NCI-H748 (cell line): ENCODE measurements around the gene TMEM126B.
"Not testable (repeated sequence)": the region's sequence is repeated elsewhere in the genome, so short reads cannot be mapped to it uniquely, and the experiment has no call there.

ENCODE experiments used
- DNase-seq: peaks from one replicate; lab custom pipeline; 2025; ENCODE audit not compliant: unreplicated experiment; lab: John Stamatoyannopoulos, UW

The TMEM126B gene

DNA sequence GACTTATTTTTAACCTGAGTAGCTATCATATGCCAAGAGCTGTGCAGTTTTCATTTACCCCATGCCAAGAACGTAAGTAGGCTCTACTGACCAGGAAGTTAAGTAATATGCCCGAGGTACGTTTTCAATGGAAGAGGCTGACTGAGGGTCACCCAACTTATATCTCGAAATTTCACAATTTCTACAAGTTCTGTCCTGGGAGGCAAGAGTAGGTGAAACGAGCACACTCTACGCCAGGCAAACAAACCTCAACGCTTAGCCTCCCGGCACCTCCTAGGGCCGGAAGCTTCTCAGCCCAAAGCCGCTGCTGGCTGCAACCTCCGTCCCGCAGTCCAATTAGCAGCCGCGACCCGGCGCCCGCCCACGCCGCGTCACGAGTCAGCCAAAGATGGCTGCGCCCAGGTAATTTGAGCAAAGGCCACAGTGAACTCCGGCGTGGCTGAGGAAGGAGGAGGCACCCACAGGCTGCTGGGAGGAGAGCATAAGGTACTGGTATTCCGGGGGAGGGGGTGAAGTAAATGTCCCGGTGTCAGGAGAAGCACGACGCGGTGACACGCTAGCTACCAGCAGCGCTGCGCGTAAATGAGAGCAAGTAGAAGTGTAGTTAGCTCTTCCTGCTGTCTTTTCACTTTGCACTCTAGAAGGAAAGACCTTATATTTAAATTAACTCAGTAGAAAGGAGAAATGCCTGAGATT lies 19.4 kb downstream of the TMEM126B start, which contains the start of gene TMEM126A:
Gene TMEM126A, plus strand, starts transcription at position 364 of the 696 bp plus-strand sequence. CDS start 2,289 bp downstream, outside the sequence.
- peak; percentile 89 for DNase-seq

DNA sequence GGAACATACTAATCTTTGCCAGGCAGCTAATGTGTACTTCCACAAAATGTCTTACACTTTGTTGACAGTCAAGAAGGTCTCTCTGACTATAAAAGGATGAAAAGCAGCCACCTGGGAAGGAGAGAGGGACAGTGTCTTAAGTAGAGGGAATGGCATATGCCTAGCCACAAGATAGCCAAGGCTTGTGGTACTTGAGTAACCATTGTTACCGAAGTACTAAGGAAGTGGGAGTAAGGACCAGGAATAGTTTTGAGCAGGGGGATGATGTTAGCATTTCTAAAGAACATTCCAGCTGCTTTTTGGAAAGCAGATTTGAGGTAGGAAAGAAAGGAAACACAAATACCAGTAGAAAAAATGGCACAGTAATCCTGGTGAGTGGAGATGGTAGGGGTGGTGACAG lies 22.7 kb downstream of the TMEM126B start:
- DNase-seq, result no peak

DNA sequence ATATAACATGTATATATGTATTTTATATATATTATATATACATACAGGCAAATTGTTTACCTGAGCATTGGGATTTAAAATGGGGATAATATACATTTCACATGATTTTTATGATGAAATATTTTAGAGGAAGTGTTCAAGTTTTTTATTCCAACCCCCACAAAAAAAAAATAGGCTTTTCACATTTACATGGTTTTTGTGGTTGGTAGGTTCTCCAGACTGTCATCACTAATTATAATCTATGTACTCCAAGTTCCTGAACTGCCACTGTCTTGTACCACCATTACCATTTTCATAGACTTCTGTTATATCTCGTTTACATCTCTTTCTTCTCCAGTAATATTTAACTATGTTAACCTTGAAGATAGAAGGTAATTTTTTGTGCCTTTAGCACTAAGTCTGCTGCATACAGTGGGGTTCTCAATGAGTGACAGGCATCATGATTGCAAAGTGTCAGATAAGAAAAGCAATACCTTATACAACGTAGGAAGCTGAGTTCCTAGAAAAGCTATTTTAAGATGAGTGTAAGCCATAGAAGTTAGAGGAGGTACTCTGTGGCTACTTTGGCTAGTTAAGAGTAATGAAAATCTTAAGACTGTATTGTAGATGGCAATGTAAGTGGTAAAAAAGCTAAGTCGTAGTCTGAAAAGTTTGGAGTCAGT lies 24.5 kb downstream of the TMEM126B start:
- no peak for DNase-seq

DNA sequence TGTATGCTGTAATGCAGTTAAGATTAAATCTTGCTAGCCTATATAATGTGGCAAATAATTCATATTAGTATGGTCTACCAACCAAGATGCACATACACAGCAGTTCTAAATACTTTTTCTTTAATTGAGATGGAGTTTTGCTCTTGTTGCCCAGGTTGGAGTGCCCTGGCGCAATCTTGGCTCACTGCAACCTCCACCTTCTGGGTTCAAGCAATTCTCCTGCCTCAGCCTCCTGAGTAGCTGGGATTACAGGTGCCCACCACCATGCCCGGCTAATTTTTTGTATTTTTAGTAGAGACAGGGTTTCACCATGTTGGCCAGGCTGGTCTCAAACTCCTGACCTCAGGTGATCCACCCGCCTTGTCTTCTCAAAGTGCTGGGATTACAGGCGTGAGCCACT lies 25.9 kb downstream of the TMEM126B start:
- not testable (repeated sequence) for DNase-seq

DNA sequence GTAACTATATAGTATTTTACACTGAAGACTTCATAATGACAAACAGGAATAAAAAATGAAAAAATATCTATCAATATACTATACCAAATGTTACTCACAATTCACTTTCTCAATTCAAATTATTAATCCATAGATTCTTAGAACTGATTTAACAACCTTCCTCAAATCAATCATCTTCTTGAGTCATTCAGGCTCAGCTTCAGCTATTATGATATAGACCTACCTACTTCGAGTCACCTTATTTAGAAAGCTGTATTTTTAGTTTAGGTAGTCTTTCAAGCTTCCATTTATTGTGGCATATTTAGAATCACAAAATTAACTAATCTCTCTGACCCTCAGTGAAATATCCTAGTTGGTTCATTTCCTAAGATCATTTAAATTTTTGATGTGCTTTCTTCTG lies 28.4 kb downstream of the TMEM126B start:
- no peak for DNase-seq

DNA sequence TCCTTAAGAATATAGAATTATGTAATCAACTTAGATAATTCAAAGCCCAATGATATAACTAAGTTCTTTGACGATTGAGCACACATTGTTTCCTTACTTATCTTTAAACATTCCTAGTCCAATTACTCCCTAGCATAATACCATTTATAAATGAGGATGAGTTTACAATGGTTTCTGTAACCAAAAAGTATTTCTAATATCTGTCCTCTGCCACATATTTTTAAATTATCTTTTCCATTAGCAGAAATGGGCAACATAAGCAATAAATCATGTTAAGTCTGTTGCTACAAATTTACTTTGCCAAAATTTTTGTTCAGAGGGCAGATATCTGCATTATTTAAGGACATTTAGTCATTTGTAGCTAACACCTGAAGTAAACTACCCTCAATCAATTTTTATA lies 29.8 kb downstream of the TMEM126B start:
- no peak for DNase-seq

DNA sequence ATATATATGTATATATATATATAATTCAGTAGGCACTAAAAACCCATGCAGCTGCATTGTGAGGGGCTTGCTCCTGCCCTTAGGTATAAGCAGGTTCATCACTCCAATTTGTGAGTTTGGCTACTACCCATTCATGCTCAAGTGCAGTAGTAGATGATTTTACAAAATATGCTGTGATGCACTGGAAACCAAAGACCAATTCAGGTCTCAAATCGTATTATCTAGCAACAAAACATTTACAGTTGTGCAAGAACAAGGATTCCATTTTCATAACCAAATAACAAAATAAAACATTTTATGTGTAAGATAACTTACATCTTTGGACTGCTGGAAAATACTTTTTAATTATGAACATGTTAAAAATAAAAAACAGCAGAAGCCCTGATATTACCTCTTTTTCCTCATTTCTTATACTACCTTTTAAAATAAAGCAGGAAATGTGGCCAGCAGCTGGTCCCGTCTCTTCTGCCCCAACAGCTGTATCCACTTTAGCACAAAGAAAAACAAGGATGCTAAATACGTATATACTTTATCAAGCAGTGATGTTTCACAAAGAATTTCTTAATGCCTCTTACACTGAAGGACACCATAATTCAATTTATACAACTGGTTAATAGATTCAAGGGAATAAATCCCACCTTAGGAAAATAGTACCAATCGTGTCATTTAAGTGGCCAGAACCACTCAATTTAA lies 33.7 kb downstream of the TMEM126B start:
- DNase-seq, result no peak

DNA sequence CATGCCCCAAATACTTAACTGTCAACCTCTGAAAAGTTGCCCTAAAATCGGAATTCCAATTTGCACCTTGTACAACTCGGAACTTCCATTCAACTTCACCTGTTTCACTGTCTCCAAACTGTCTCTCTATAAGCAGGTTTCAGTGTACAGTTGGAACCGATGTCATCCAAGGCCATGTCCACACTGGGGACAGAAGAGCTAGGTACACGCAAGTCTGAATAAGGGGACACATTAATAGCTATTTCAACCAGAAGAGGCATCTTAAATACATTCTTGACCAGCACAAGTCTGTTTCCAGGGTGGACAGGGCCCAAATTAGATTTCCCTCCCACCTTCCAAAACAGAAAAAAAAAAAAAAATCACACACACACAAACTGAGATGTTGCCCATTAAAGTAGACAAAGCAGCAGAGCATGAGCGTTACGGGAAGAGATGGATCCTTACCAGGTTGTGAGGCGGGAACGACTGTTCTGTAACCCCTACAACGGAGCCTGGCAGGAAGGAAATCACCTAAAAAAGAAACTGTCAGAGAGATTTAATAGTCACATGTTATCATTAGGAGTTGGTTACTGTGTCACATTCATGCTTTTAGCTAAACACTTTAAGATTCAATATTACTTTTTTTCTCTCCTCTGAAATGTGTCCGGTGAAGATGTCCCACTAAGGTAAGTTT lies 34.8 kb downstream of the TMEM126B start:
- peak; percentile 8 for DNase-seq

DNA sequence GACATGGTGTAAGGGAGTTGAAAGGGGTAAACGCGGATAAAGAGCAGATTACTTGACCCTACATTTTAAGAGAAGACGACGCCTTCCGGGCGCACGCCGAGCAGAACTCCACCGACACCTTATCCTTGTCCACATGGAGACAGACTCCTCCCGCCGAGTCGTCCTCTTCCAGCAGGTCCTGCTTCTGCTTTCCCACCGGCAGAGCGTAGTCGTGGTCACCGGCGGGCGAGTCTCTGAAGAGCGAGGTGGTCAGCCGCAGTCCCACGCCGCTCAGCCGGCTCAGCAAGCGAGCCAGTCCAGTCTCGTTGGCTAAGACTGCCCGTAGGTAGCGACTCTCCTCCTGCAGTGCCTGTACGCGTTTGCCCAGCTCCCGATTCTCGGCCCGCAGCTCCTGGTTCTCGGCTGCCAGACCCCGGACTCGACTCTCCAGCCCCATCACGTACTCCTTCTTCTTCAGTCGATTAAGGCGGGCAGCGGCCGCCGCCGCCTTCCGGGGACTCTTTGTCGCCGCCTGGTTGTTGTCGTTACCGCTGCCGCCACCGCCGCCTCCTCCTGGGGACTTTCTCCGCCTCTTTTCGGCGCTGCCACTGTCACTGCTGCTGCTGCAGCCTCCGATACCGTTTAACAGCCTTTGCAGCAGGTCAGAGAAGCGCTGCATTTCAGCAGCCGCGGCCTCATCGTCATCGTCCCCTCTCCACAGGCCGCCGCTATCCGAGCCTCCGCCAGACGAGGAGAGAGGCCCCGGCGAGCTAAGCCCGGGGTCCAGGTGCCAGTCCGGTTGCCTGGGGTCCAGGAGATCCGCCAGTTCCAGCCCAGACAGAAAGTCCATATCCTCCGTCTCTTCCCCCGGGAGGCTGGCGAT lies 35.6 kb downstream of the TMEM126B start:
- DNase-seq, result peak; percentile 72

DNA sequence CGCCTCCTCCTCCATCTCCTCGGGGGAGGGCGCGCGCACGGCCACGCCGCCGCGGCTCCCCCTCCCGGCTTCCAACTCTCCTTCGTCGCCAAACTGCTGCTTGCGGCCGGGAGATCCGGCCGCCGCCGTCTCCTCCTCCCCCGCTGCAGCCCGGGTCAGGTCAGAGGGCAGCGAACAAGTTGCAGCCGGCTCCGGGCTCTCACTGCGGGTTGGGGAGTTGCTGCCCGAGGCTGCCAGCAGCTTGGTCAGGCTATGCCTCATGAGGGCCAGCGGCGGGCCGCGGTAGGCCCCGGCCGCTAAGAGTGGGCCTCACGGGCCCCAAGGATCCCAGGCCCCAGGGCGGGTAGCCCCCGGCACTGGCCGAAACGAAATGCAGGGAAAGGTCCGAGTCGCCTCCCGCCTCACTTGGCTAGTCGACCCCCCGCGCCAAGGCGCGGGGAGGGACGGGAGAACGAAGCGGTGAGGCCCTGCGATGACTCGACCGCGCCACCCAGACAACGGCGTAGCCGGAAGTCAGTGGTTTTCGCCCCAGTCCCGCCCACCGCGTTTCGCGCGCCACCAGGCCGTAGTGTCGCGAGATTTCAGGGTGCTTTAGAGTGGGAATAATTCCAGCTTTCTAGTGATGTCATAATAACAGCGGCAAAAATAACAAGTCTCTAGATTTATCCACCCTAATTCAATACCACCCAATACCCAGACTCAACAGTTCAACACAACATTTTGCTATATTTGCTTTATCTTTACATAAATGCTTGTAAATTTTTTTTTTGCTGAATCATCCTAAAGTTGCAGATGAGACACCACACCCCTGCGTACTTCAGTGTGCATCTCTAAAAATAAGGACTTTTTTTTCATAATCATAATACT lies 36.5 kb downstream of the TMEM126B start, which contains the start of gene CREBZF:
Gene CREBZF, minus strand, starts transcription at position 515 of the 867 bp plus-strand sequence. Its CDS starts 254 bp downstream, at position 261.
- peak; percentile 91 for DNase-seq

DNA sequence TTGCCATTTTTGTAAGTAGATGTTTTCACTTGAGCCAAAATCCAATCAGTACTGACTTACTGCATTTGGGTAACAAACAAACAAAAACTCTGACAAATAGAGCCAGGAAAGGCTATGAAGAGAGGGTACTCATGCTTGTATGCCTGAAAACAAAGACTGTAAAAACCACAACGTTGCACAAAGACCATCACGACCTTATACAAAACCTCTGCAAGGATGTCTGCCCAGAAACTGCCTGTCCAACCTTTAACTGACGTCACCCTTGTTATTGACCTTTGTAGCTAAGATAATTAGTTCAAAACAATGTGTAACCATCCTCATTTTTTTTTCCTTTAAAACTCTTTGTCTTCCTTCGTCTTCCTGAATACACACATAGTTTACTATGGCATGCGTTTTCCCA lies 37.3 kb downstream of the TMEM126B start:
- no peak for DNase-seq

DNA sequence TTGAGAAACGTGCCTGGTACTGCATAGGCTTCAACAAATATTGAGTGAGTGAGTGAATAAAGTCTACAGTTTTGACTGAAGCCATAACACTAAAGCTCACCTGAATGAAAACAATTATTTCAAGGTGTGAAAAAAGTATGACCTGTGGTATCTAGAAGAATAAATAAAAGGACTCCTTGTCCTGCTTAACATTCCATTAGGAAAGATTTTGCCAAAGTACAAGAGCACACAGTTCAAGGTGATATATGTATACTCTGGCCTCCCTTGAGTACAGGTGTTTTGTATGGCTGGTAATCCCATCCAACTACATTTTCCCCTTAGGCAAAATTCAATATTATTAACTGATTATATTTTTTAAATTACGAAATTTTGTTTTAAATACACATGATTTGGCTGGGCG lies 38.3 kb downstream of the TMEM126B start:
- no peak for DNase-seq

DNA sequence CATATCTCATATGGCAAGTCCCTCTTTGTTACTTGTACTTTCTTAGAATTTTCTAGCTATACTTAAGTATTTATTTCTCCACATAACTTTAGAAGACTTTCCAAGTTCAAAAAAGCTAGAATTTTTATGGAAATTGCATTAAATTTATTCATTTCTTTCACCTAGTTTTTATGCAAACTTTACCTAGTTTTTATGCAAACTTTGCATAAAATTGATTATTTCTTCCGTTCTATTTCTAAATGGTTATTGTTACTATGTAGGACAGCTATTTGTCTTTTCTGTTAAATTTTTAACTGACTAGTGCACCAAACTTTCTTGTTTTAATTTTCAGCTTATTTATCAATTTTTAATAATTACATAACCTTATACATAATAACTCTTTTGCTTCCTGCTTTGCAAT lies 39.8 kb downstream of the TMEM126B start:
- DNase-seq, result no peak

DNA sequence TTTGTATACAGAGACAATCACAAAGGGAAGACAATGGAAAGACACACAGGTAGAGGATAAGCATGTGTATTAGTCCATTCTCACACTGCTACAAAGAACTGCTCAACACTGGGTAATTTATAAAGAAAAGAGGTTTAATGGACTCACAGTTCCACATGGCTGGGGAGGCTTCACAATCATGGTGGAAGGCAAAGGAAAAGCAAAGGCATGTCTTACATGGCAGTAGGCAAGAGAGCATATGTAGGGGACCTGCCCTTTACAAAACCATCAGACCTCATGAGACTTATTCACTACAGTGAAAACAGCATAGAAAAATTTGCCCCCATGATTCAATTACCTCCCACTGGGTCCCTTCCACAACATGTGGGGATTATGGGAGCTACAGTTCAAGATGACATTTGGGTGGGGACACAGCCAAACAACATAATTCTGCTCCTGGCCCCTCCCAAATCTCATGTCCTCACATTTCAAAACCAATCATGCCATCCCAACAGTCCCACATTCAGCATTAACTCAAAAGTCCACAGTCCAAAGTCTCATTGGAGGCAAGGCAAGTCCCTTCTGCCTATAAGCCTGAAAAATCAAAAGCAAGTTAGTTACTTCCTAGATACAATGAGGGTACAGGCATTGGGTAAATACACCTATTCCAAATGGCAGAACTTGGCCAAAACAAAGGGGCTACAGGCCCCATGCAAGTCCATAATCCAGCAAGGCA lies 42.7 kb downstream of the TMEM126B start:
- not testable (repeated sequence) for DNase-seq

DNA sequence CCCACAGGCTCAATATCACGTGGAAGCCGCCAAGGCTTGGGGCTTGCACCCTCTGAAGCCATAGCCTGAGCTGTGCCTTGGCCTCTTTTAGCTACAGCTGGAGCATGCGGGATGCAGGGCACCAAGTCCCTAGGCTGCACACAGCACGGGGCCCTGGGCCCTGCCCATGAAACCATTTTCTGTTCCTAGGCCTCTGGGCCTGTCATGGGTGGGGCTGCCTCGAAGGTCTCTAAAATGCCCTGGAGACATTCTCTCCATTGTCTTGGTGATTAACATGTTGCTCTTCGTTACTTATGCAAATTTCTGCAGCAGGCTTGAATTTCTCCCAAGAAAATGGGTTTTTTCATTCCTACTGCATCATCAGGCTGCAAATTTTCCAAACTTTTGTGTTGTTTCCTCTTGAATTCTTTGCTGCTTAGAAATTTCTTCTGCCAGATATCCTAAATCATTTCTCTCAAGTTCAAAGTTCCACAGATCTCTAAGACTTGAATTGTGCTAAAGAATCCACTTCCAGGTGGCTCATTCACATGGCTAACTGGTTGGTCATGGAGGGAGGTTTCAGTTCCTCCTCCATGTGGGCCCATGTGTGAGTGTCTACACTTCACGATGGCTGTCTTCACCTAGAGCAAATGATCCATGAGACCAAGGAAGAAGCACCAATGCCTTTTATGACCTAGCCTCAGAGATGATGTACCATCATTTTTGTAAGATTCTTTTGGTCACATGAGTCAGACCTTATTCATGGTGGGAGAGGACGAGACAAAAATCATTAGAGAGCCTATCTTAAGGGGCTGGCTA lies 43.9 kb downstream of the TMEM126B start:
- DNase-seq, result no peak

DNA sequence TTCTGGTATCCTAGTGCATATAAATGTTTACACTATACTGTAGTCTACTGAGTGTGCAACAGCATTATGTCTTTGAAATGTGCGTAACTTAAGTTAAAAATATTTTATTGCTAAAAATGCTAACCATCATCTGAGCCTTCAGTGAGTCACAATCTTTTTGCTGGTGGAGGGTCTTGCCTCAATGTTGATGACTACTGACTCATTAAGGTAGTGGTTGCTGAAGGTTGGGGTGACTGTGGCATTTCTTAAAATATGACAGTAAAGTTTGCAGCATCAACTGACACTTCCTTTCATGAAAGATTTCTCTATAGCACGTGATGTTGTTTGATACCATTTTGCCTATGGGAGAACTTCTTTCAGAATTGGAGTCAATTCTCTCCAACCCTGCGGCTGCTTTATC lies 45.0 kb downstream of the TMEM126B start:
- no peak for DNase-seq

DNA sequence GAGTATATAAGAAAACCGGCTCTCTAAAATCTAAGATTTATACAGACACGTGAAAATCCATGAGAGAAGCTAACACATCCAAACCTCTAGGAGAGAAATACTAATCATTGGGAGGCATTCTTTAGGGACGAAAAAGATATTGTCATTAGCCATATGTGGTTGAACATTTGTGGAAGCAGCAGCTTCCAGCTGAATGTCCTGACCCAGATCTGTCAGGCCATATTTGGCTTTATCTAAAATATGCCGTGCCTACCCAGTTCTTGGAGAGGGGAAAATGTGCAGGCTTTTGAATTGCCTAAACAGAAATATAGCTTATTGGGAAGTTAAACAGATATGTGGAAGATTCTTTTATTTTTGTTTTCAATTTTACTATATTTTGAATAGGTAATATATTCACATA lies 51.2 kb downstream of the TMEM126B start:
- DNase-seq, result no peak

DNA sequence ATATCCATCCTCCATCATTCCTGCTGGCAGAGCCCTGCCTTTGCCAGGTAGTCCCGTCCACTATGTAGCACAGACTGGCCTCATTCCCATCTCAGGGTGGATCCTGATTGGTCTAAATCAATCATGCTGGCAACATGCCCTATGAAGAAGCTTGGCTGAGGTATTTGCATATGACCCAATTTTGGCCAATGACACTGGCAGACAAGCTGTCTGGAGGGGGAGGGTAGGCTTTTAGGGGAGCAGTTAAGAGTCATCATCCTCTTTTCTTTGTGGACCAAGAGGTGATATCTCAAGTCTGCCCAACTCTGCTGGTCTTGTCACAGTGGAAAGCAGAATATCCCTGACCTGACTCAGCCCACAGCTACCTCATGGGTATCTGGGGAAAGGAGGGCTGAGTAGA lies 52.5 kb downstream of the TMEM126B start:
- DNase-seq, result peak; percentile 6
